ENCODE results near the gene ANAPC5. TPM values are rescaled to one million over a fixed set of nuclear protein-coding genes. Genes with fewer than 3 reads are reported as not detected.

Gene ANAPC5
- total RNA-seq, 2 donors from 2014 or later = 95.5 to 125 TPM

DNA sequence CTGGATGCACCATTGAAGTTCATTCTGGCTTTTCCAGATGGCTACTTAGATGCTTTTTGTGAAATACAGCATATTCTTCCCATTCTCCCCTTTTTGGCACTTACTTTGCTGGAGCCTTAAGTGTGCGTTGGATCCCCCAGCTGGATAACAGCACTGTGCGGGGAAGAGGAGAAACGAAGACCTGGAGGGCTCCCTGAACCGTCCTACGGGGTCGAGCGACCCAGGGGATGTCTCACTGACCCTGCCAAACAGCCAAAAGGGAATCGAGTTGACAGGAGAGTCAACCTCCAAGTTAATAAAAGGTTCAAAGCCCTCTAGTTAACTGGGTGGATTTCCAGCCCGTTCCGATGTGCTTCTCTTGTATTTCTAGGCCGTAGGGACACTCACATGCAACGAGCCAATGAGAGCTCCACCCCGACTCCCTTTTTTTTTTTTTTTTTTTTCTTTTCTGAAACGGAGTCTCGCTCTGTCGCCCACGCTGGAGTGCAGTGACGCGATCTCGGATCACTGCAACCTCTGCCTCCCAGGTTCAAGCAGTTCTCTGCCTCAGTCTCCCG lies 54.7 kb downstream of the ANAPC5 start:
- peak; percentile 35 to 64 for DNase-seq (ENCODE audit: low spot score in 2 of 2)
- peak overlapping the region; percentile 75 to 92 for H3K27ac Mint-ChIP-seq
- H3K36me3 Mint-ChIP-seq = peaks cover 0 to 6% of the 10 kb centered on the region in 2 donors
- no peaks in the 10 kb centered on the region for H3K9me3 Mint-ChIP-seq
- ATAC-seq = peak; percentile 21 to 25

DNA sequence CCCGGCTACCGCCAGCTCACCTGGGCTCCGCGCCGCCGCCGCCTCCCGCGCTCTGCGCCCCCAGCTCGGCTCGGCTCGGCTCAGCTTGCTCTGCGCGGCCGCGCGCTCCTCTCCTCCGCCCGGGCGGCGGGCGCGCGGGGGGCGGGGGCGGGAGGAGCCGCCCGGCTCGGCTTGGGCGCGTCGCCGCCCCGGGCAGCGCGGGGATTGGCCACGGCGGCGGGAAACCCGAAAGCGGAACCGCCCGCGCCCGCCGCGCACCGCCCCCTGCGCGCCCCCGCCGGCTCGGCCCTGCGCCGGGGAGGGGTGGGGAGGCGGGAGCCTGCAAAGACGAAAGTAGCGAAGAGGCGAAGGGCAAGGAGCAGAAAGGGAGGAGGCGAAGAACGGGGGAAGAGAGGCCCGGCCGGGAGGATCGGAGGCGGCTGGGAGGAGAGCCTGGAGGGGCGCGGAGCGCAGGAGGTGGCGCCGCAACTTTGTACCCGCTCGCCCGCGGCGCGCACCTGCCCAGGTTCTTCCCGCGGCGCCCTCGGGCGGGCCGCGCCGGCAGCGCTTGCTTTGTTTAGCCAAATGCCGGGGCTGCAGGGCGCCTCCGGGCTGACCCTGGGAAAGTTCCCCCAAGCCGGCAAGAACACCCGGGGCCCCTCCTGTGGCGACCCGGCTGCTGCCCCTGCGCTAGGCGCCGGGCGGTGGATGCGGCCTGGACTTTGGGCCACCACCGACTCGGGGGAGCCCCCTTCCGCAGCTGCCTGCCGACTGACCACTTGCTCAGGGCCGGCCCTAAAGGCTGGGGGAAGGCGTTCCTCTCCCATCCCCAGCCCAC lies 55.4 kb downstream of the ANAPC5 start, which contains the start of gene CAMKK2:
Gene CAMKK2, minus strand, starts transcription at position 92 of the 817 bp plus-strand sequence. CDS start 22,183 bp downstream, outside the sequence.
- Mint-ChIP-seq H3K9me3 (no peaks in the 10 kb centered on the region), H3K27ac (peak within 1 kb of the TSS; percentile 75 to 92), H3K36me3 (peaks cover 0 to 6% of the 10 kb centered on the region in 2 donors)
- ATAC-seq (peak; percentile 86 to 90), DNase-seq (ENCODE audit: low spot score in 2 of 2) (peak; percentile 88)

DNA sequence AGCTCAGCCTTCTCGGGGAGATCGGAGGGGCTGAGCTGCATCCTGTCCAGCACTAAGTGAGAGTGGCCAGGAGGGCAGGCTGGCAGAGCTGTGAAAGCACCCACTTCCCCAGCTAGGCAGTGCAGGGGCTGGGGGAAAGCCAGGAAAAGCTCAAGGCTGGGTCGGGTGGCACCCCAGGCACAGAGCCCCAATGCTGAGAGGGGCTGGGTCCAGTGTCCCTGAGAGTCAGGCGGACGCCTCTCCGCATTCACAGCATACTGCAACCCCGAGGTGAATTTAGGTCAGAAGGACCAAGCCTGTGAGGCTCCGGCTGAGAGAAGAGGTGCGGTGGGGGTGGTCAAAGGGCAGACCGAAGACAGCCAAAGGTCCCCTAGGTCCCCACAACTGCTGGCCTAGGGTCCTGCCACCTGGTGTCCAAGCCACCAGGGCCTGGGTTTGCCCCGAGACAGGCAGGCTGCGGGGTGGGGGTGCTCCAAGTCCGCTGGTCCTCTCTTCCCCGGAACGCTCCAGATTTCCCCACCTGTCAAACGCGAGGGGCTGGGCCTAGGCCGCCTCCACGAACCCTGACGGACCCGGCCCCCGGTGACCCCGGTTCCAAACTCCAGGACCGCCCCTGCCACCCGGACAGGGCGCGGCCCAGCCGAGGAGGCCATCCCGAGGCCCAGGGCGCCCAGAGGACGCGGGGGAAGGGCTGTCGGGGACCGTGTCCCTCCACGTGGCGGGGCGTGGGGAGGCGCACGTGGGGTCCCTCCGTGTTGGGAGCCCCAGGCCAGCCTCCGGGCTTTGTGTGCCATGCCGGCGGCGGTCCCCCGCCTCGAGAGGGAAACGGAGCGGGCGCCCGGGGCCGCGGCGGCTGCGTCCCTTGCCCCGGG lies 56.2 kb downstream of the ANAPC5 start:
- peaks cover 7 to 10% of the 10 kb centered on the region in 2 donors for H3K36me3 Mint-ChIP-seq
- peak; percentile 43 to 67 for DNase-seq (ENCODE audit: low spot score in 2 of 2)
- H3K9me3 Mint-ChIP-seq = no peaks in the 10 kb centered on the region
- peak overlapping the region; percentile 56 to 88 for H3K27ac Mint-ChIP-seq
- peak in 1 of 2 donors; percentile 39 for ATAC-seq

DNA sequence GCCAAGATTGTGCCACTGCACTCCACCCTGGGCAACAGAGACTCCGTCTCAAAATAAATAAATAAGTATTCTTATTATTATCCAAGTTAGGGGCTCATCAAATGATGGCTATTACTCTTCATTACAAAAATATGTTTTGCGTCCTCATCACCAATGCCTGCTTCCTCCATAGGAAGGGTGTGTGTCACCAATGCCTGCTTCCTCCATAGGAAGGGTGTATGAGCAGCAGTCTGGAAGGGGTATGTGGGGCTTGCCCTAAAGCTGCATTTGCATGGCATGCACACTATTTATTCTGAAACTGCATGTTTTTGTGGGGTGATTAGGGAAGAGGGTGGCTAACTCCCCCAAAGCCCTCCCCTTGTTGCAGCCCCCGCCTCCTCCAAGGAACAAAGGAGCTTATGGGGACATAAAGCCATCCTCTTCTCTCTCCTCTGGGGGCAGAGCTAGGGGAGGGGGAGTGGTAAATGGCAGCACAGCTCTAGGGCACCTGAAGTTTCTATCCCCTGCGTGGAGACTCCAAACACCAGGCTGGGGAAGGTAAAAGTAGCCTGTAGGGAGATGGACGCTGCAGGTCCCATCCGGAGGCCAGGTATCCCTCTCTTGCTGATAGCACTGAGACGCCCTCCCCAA lies 57.0 kb downstream of the ANAPC5 start:
- DNase-seq (ENCODE audit: low spot score in 2 of 2) (no peak), ATAC-seq (no peak)
- peak overlapping the region; percentile 56 to 88 for H3K27ac Mint-ChIP-seq

DNA sequence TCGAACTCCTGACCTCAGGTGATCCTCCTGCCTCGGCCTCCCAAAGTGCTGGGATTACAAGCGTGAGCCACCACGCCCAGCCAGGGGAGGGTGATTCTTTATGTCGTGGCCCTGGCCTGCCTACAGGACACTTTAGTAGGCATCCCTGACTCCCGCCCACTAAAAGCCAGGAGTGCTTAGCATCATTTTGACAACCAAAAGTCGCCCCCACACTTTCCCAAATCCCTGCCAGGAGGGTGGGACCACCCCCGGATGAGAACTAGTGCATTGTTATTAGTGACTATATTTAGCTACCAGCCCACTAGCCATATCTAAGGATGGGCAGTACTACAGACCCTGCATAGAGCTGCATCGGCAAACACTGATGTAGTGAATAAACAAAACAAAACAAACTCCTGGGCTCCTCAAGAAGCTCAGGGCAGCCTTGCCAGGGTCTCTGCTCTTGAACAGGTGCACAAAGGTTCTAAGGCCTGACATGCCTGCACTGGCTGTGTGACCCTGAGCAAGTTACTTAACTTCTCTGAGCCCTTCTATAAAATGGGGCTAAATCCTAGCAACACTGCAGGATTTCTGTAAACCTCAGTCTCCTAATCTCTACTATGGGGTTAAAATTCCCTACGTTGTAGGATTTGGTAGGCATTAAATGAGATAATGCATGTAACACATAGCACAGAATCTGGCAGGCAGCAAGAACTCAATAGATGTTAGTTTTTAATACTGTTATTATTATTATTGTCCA lies 57.9 kb downstream of the ANAPC5 start:
- ATAC-seq (no peak), DNase-seq (ENCODE audit: low spot score in 2 of 2) (no peak)
- Mint-ChIP-seq H3K27ac (no peak overlapping the region), H3K9me3 (no peaks in the 10 kb centered on the region), H3K36me3 (peaks cover 7 to 10% of the 10 kb centered on the region in 2 donors)

More for the DNA sequence above, 57.0 kb downstream of the ANAPC5 start:
- H3K36me3 Mint-ChIP-seq = peaks cover 7 to 10% of the 10 kb centered on the region in 2 donors
- no peaks in the 10 kb centered on the region for H3K9me3 Mint-ChIP-seq

DNA sequence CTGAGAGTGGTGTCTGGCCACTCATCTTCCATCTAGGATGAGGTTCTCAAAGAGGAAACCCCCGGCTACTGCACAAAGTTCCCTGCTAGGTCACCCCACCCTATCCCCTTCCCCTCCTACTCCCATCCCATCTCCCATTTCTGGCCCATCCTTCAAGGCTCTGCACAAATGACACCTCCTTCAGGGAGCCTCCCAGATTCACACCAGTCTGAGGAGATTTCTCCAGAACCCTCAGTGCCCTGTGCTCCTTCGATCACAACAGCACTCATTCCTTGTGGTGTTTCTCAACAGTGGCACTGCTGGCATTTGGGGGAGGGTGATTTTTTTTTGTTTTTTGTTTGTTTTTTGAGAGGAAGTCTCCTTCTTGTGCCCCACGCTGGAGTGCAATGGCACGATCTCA lies 58.6 kb downstream of the ANAPC5 start:
- Mint-ChIP-seq H3K36me3 (peaks cover 7 to 10% of the 10 kb centered on the region in 2 donors), H3K9me3 (no peaks in the 10 kb centered on the region), H3K27ac (no peak overlapping the region)
- no peak for ATAC-seq
- DNase-seq (ENCODE audit: low spot score in 2 of 2) = no peak

DNA sequence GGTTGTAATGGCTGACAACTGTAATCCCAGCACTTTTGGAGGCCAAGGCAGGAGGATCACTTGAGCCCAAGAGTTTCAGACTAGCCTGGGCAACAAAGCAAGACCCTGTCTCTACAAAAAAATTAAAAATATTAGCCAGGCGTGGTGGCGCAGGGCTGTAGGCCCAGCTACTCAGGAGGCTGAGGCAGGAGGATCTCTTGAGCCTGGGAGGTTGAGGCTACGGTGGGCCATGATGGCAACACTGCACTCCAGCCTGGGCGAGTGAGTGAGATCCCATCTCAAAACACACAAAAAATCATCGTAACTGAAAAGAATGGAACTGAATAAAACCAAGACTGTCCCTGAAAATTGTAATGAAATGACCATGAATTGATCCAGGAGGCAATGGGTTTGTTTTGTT lies 61.8 kb downstream of the ANAPC5 start:
- no peak for ATAC-seq
- no peaks in the 10 kb centered on the region for H3K9me3 Mint-ChIP-seq
- peaks cover 5 to 7% of the 10 kb centered on the region in 2 donors for H3K36me3 Mint-ChIP-seq
- DNase-seq (ENCODE audit: low spot score in 2 of 2) = no peak
- no peak overlapping the region for H3K27ac Mint-ChIP-seq

DNA sequence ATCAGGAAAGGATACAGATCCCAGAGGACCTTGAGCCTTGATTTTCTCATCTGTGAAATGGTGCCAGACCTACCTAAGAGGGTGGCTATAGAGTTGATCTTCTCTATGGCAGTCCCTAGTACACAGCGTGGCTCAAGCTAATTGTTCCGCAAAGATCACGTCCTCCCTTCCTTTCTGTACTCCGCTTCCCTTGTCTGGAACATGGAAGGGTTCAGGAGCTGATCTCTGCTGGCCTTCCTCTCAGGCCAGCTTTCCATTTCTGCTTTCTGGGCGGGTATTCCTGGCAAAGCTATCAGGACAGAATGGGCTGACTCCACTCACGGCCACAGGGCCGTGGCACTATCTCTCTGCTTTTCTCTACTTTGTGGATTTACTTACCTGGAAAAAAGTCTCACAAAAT lies 62.2 kb downstream of the ANAPC5 start:
- ATAC-seq = no peak
- H3K9me3 Mint-ChIP-seq = no peaks in the 10 kb centered on the region
- H3K27ac Mint-ChIP-seq = no peak overlapping the region
- no peak for DNase-seq (ENCODE audit: low spot score in 2 of 2)
- H3K36me3 Mint-ChIP-seq = peaks cover 4 to 7% of the 10 kb centered on the region in 2 donors

DNA sequence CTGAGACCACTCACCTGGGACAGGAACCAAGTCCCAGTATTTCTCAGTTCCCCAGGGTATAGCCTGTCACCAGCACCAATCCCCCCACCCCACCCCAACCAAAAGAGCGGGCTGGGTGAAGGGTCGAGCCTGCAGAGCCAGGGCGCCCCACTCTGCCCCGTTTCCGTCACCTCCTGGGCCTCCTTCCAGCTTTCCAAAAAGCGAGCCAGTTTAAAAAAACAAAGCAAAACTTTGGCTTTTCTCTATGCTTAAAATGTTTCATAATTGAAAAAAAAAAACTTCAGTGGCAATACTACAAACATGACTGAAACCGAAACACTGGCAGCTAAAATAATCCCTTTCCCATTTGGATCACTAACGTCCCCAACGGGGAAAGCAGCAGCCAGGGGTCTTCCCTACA lies 63.2 kb downstream of the ANAPC5 start:
- no peaks in the 10 kb centered on the region for H3K9me3 Mint-ChIP-seq
- peaks cover 4 to 7% of the 10 kb centered on the region in 2 donors for H3K36me3 Mint-ChIP-seq
- ATAC-seq (no peak), DNase-seq (ENCODE audit: low spot score in 2 of 2) (no peak)
- no peak overlapping the region for H3K27ac Mint-ChIP-seq

DNA sequence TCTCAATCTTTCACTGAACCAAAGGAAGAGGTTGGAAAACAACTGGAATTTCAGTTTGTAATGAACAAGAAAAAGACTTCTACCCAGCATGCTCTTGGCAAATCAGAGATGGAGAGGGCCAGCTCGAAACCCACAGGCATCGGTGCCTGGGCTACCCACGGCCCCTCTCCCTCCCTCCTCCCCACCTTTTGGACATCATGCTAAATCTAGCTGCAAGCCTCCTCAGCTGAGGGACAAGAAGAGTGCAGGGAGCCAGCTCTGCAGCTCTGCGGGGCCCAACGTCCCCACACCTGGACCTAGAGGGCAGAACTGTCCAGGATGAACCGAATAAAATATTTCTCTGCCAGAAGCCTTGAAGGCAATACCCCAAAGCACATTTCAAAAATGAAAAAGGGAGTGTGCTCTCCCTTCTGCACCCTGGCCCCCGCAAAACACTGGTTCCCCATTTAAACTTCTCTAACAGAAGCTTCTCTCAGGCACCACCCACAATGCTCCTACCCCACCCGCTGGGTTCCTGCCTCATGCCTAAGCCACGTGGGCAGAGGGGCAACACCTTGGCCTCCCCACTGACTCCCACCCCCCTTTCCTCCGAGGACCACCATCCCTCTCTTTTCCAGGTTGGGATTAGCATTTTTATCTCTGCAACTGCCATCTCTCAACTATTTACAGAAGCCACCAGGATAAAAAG lies 63.9 kb downstream of the ANAPC5 start:
- Mint-ChIP-seq H3K9me3 (no peaks in the 10 kb centered on the region), H3K27ac (peak overlapping the region in 1 of 2 donors; percentile 22)
- no peak for ATAC-seq

DNA sequence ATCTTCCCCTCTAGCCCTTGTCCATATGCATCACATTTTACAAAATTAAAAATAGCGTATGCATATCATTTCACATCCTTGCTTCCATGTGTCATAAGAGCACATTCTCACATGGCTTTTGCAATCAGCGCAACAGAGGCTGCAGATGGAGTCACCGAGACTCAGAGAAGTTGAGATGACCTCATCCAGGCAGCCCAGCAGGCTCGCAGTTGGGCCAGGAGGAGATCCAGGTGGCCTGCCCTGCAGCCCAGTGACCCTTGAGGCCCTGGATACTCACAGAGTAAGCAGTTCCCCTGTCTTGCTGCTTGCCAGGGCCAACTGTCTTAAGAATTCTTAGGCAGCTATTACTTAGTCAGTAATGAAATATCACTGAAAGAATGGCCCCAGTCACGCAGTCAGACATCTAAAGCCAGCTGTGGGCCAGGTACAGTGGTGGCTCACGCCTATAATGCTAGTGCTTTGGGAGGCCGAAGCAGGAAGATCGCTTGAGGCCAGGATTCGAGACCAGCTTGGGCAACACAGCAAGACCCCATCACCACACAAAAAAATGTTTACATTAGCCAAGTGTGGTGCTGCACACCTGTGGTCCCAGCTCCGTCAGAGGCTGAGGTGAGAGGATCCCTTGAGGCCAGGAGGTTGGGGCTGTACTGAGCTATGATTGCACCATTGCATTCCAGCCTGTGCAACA lies 64.8 kb downstream of the ANAPC5 start:
- DNase-seq (ENCODE audit: low spot score in 2 of 2) = no peak
- ATAC-seq = no peak
- H3K36me3 Mint-ChIP-seq = peaks cover 4 to 7% of the 10 kb centered on the region in 2 donors
- no peaks in the 10 kb centered on the region for H3K9me3 Mint-ChIP-seq
- no peak overlapping the region for H3K27ac Mint-ChIP-seq

More for the DNA sequence above, 63.9 kb downstream of the ANAPC5 start:
- no peak for DNase-seq (ENCODE audit: low spot score in 2 of 2)
- H3K36me3 Mint-ChIP-seq = peaks cover 4 to 7% of the 10 kb centered on the region in 2 donors

DNA sequence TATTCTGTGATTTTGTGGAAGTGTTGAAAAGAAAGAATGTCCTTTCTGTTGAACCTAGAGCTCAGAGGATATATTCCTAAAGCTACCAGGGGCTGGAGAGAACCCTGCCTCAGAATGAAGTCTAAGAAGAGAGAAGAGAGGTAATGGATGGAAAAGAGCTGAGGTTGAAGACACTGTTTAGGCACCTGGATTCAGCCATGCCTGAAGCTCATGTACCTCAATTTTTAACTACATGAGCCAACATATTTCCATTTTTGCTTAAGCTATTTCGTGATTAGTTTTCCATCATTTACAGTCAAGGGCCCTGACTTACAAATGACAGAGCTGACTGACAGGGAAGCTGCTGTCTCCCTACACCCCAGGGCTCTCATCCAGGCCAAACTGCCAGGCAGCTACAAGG lies 66.4 kb downstream of the ANAPC5 start:
- no peaks in the 10 kb centered on the region for H3K36me3 Mint-ChIP-seq
- H3K9me3 Mint-ChIP-seq = no peaks in the 10 kb centered on the region
- peak overlapping the region; percentile 37 to 90 for H3K27ac Mint-ChIP-seq
- ATAC-seq (no peak), DNase-seq (ENCODE audit: low spot score in 2 of 2) (no peak)

DNA sequence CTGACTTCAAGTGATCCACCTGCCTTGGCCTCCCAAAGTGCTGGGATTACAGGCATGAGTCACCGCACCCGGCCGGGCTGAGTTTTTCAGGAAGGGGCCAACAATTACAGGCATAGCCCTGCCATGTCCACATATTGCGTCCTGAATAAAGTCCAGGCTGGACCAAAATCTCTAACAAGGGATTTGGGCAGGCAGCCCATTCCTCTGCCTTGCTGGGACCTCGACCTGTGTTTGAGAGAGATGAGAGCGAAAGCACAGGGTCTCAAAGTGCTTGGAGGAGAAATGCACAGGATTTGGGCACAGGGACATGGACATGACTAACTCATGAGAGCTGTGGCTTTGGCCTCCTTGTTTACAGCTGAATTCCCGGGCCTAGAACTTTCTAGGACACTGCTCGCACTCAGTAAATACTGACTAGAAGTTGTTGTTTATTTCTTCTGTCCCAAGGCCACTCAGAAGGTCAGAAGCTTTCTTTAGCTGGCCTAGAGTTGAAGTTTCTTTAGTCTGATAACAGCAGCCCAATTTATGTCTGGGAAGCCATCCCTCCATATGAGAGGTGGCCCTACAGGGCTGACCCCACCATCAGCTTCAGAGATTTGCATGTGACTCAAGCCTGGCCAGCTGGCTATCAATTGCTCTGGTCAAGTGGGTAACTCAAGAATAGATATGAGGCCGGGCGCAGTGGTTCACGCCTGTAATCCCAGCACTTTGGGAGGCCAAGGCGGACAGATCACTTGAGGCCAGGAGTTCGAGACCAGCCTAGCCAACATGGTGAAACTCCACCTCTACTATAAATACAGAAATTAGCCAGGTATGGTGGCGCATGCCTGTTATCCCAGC lies 67.4 kb downstream of the ANAPC5 start:
- Mint-ChIP-seq H3K36me3 (no peaks in the 10 kb centered on the region), H3K9me3 (no peaks in the 10 kb centered on the region), H3K27ac (peak overlapping the region in 1 of 2 donors; percentile 37)
- DNase-seq (ENCODE audit: low spot score in 2 of 2) (no peak), ATAC-seq (no peak)

DNA sequence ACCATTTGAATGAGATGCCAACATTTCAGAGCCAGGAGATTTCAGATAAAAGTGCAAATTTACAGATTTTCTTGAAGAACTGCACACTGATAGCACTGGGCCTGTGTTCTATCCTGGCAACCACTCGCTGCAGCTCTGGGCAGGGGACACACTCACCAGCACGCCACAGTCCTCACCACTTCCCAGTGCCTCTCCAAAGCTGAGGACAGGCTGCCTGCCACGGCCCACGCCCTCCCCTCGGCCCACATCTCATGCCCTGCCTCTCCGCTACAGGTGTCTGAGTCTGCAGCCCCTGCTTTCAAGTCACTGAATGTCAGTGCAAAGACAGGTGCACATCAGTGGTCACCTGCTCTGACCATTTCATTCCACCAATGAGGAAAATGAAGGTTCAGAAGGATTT lies 68.4 kb downstream of the ANAPC5 start:
- Mint-ChIP-seq H3K36me3 (peaks cover 0 to 3% of the 10 kb centered on the region in 2 donors), H3K27ac (no peak overlapping the region), H3K9me3 (no peaks in the 10 kb centered on the region)
- DNase-seq (ENCODE audit: low spot score in 2 of 2) (no peak), ATAC-seq (no peak)

Data from activated naive CD4-positive, alpha-beta T cell treated with anti-CD3 and anti-CD28 coated beads, Interleukin-2, amount 50 U/mL, for 72 hours (primary cell).